HAP-1 (cell line): ENCODE data around the gene PLBD2.
A peak's percentile ranks its signal among the peaks of the same experiment; 100 is the strongest.

Source experiments
- DNase-seq, 2 experiments: peaks; one replicate each; pipeline ENCODE4 v3.0.0-alpha.2; 2016 to 2020; ENCODE audit warnings: low spot score in 2 of 2
- H3K27me3 ChIP-seq: fragments of 250-450 bp; sonication (Bioruptor Pico); 2 replicates; pipeline ENCODE4 v1.5.1; 2020; ENCODE audit warnings: low read depth, mild to moderate bottlenecking, moderate library complexity
- H3K36me3 ChIP-seq: fragments of 250-450 bp; sonication (Bioruptor Pico); replicated peaks from 2 replicates; pipeline ENCODE4 v1.5.1; 2020; ENCODE audit warnings: mild to moderate bottlenecking
- H3K4me1 ChIP-seq: fragments of 250-450 bp; sonication (Bioruptor Pico); 2 replicates; pipeline ENCODE4 v1.5.1; 2020; ENCODE audit warnings: mild to moderate bottlenecking
- H3K4me3 ChIP-seq: fragments of 250-450 bp; sonication (Bioruptor Pico); 2 replicates; pipeline ENCODE4 v1.5.1; 2020; ENCODE audit warnings: mild to moderate bottlenecking, moderate library complexity
- H3K9me3 ChIP-seq: fragments of 250-450 bp; sonication (Bioruptor Pico); 2 replicates; pipeline ENCODE4 v1.5.1; 2020; ENCODE audit warnings: mild to moderate bottlenecking, moderate library complexity
- in situ Hi-C: fragments of 300-500 bp; cut with MboI; formaldehyde crosslinking; loops from 3 replicates; pipeline ENCODE4 v1.14.3; 2020; ENCODE audit warnings: low sequenced_read_pairs, inconsistent platforms, mixed read lengths

Gene PLBD2

GRCh38 chr12:113387631-113388030 lies 29.2 kb downstream of the PLBD2 start:
- Histone ChIP-seq H3K4me1 (no peaks in the 10 kb centered on the region), H3K36me3 (peaks cover 13% of the 10 kb centered on the region), H3K27me3 (no peaks in the 10 kb centered on the region), H3K4me3 (no peak overlapping the region), H3K9me3 (no peaks in the 10 kb centered on the region)
- DNase-seq = no peak
- in situ Hi-C loops = no loop called here

DNA sequence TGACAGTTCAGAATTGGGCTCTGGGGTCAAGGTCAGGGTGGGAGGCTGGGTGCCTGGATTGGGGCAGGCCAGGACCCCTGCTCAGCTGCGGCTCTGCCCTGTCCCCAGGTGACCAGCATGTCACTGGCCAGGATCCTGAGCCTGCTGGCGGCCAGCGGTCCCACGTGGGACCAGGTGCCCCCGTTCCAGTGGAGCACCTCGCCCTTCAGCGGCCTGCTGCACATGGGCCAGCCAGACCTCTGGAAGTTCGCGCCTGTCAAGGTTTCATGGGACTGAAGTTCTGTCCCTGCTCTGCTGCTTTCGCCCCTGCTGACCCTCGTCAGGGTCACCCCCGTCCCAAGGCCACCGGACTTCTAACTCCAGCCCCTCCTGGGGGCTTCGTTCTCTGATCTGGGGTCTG lies 30.0 kb downstream of the PLBD2 start:
- no peak for DNase-seq
- Histone ChIP-seq H3K4me3 (no peak overlapping the region), H3K27me3 (no peaks in the 10 kb centered on the region), H3K4me1 (no peaks in the 10 kb centered on the region), H3K9me3 (no peaks in the 10 kb centered on the region), H3K36me3 (peaks cover 13% of the 10 kb centered on the region)
- in situ Hi-C loops = no loop called here

DNA sequence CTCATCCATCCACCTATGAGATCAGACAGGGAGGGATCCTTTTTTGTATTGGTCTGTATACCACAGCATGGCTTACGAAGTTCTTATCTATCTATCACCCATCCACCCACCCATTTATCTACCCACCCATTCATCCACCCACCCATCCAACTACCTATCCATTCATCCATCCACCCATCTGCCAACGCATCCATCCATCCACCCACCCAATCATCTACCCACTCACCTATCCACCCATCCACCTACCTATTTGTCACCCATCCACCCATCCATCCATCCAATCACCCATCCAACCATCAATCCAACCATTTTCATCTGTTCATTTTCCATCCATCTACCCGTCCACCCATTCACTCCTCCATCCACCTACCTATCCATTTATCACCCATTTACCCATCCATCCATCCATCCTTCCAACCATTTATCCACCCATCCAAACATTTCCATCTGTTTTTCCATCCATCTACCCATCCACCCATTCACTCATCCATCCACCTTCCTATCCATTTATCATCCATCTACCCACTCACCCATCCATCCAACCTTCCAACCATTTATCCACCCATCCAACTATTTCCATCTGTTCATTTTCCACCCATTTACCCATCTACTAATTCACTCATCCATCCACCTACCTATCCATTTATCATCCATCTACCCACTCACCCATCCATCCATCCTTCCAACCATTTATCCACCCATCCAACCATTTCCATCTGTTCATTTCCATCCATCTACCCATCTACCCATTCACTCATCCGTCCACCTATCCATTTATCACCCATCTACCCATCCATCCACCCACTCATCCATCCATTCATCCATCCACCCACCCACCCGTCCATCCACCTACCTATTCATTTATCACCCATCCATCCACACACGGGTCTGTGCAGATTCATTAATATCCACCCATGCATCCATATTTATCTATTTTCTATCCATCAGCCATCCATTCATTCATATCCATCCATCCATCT lies 32.0 kb downstream of the PLBD2 start:
- Histone ChIP-seq H3K4me1 (no peaks in the 10 kb centered on the region), H3K36me3 (peaks cover 8% of the 10 kb centered on the region), H3K9me3 (no peaks in the 10 kb centered on the region), H3K27me3 (no peaks in the 10 kb centered on the region), H3K4me3 (no peak overlapping the region)
- in situ Hi-C loops = no loop called here
- DNase-seq = no peak

- Histone ChIP-seq H3K36me3 (peaks cover 4% of the 10 kb centered on the region; the same call in 1 of the 2 replicates), H3K4me1 (no peaks in the 10 kb centered on the region), H3K9me3 (no peaks in the 10 kb centered on the region), H3K27me3 (no peaks in the 10 kb centered on the region), H3K4me3 (no peak overlapping the region)
- no peak for DNase-seq
- in situ Hi-C loops = no loop called here
Observed at GRCh38 chr12:113391145-113391544, 32.8 kb downstream of the PLBD2 start.

GRCh38 chr12:113391650-113392337 lies 33.4 kb downstream of the PLBD2 start:
- in situ Hi-C loops = no loop called here
- no peak overlapping the region for H3K4me3 ChIP-seq
- H3K4me1 ChIP-seq = no peaks in the 10 kb centered on the region
- DNase-seq = no peak
- H3K9me3 ChIP-seq = no peaks in the 10 kb centered on the region
- H3K27me3 ChIP-seq = no peaks in the 10 kb centered on the region
- peaks cover 3% of the 10 kb centered on the region; the same call in 1 of the 2 replicates for H3K36me3 ChIP-seq

DNA sequence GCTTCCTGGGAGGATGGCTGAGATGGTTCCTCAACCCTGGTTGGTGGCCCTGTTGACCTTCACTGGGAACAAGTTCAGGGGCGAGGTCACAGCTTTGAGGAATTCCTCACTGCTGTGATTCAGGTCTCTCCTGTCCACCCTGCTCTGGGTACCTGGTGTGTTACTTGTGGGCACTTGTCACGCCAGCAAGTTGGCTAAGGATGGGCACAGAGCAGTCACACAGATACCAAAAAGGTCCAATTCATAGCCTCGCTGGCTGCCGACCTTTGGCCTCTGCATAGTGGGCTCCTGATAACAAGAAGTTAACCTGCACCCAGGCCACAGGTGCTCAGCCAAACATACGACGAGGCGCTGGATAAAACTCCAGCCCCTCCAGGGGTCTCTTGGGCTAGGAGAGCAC lies 34.1 kb downstream of the PLBD2 start:
- H3K9me3 ChIP-seq = no peaks in the 10 kb centered on the region
- no peak overlapping the region for H3K4me3 ChIP-seq
- H3K27me3 ChIP-seq = no peaks in the 10 kb centered on the region
- no peaks in the 10 kb centered on the region for H3K4me1 ChIP-seq
- H3K36me3 ChIP-seq = no peaks in the 10 kb centered on the region
- in situ Hi-C loops = no loop called here
- no peak for DNase-seq

DNA sequence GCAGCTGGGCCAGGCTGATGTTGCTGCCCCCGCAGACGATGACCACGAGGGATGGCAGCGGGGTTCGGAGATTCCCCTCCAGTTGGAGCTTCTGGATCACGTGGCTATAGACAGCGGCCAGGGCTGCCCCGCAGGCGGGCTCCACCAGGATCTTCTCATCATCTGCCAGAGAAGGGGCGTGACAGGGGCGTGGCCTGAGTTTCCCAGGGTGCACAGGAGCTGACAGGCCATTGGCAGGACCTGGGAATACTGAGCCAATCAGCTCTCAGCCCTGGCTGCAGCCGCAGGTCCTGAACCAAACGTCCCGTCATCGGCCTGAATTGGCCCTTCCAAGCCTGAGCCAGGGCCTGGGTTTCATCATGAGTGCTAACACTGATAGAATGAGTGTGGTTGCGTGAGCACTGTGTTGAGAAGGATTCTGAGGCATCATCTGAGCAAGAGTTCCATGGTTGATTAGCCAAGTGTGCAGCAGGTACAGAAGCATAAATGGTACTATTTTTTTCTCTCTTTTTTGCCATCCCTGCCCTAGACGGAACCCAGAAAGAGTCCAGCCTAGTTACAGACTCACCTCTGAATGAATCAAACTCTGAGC lies 34.7 kb downstream of the PLBD2 start:
- no peak overlapping the region for H3K4me3 ChIP-seq

DNA sequence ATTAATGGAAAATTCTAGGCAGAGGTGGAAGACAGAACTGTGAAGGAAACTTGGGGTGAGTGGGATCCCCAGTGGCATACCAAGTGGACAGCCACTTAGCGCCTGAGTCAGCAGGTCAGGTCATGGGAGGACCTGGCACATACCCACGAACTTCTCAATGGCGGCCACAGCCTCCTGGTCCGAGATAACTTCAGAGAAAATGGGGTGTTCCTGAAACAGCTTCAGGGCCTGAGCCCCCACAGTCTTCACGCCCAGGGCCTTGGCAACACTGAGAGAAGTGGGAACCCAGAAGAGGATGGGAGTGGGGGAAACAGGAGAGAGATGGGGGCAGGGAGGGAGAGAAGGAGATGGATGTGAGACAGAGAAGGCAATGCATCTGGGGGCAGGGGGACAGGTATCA lies 35.4 kb downstream of the PLBD2 start:
- Histone ChIP-seq H3K27me3 (no peaks in the 10 kb centered on the region), H3K4me3 (no peak overlapping the region), H3K9me3 (no peaks in the 10 kb centered on the region), H3K4me1 (no peaks in the 10 kb centered on the region), H3K36me3 (no peaks in the 10 kb centered on the region)
- no peak for DNase-seq
- in situ Hi-C loops = no loop called here

More for the DNA sequence above, 34.7 kb downstream of the PLBD2 start:
- DNase-seq = peak; percentile 34 to 80
- in situ Hi-C loops = no loop called here
- Histone ChIP-seq H3K27me3 (no peaks in the 10 kb centered on the region), H3K4me1 (no peaks in the 10 kb centered on the region), H3K36me3 (no peaks in the 10 kb centered on the region), H3K9me3 (no peaks in the 10 kb centered on the region)

- Histone ChIP-seq H3K4me3 (no peak overlapping the region), H3K36me3 (no peaks in the 10 kb centered on the region), H3K4me1 (no peaks in the 10 kb centered on the region), H3K27me3 (no peaks in the 10 kb centered on the region), H3K9me3 (no peaks in the 10 kb centered on the region)
- no peak for DNase-seq
- in situ Hi-C loops = no loop called here
Observed at GRCh38 chr12:113395119-113395518, 36.7 kb downstream of the PLBD2 start.

DNA sequence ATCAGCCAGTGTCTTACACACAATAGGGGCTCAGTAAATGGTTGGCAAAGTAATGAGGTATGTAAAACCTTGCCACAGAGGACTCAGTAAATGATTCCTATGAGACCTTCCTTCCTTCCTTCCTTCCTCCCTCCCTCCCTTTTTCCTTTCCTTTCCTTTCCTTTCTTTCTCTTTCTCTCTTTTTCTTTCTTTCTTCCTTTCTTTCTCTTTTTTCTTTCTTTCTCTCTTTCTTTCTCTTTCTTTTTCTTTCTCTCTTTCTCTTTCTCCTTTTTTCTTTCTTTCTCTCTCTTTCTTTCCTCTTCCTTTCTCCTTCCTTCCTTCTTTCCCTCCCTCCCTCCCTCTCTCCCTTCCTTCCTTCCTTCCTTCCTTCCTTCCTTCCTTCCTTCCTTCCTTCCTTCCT lies 37.8 kb downstream of the PLBD2 start:
- Histone ChIP-seq H3K9me3 (no peaks in the 10 kb centered on the region), H3K36me3 (no peaks in the 10 kb centered on the region), H3K4me3 (no peak overlapping the region), H3K27me3 (no peaks in the 10 kb centered on the region), H3K4me1 (no peaks in the 10 kb centered on the region)
- DNase-seq = no peak
- in situ Hi-C loops = no loop called here

DNA sequence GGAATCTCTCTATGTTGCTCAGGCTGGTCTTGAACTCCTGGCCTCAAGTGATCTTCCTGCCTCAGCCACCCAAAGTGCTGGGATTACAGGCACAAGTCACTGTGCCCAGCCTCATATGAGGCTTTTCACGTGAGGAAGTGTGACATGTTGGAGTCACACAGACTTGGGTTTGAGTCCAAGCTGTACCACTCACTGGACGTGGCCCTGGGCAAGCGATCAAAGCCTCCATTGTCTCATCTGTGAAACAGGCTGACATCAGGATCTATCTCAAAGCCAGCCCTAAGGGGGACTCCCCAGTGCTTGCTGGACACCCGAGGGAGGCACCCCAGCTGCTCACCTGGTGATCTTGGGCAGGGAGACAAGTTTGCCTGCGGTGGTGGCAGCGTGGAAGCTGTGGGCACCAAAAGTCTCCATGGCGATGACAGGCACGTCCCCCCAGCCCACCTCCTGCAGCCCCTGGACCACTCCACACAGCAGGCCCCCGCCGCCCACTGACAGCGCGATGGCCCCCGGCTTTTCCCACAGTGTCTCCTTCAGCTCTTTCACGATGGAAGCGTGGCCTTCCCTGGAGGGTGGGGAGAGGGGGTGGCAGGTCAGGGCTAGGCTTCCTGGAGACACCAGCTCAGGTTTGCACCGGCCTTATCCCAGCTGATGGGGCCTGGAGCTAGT lies 38.6 kb downstream of the PLBD2 start:
- no peak overlapping the region for H3K4me3 ChIP-seq
- in situ Hi-C loops = no loop called here
- H3K36me3 ChIP-seq = no peaks in the 10 kb centered on the region
- no peaks in the 10 kb centered on the region for H3K27me3 ChIP-seq
- DNase-seq = no peak
- no peaks in the 10 kb centered on the region for H3K9me3 ChIP-seq
- no peaks in the 10 kb centered on the region for H3K4me1 ChIP-seq

DNA sequence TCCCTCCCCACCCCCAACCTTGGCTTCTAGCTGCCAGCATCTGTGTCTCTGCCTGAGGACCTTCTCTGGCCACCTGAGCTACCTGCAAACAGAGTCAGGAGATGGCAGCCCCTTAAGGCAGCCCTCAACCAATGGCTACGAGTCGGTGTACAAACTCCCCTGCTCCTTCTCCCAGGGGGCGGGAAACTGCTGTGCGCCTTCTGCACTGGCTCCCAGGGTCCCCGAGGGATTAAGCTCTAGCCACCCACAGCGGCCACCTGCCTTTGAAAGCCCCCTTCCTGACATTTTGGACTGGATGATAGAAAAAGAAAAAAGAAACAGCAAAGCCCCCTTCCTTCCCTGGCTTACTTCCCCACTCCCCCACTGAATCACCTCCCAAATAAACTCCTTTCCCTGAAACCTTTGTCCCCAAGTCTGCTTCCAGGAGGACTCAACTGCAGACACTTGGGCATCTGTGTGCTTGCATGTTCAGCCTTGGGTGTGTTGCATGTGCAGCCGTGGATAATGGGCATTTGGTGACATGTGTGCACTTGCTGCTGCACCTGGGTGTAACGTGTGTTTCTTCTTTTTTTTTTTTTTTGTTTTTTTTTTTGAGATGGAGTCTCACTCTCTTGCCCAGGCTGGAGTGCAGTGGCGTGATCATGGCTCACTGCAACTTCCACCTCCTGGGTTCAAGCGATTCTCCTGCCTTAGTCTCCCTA lies 39.3 kb downstream of the PLBD2 start:
- H3K36me3 ChIP-seq = no peaks in the 10 kb centered on the region
- no peaks in the 10 kb centered on the region for H3K27me3 ChIP-seq
- H3K4me1 ChIP-seq = no peaks in the 10 kb centered on the region
- H3K9me3 ChIP-seq = no peaks in the 10 kb centered on the region
- in situ Hi-C loops = no loop called here
- H3K4me3 ChIP-seq = no peak overlapping the region
- DNase-seq = no peak
